HG03095 (cell line): ENCODE measurements around the gene TBC1D17.

Source experiments
- ATAC-seq: cut with Tn5 transposase; IDR thresholded peaks from one replicate; pipeline ENCODE4 v1.9.1; 2021; ENCODE audit warnings: moderate library complexity; ENCODE audit not compliant: unreplicated experiment

TBC1D17 gene

DNA sequence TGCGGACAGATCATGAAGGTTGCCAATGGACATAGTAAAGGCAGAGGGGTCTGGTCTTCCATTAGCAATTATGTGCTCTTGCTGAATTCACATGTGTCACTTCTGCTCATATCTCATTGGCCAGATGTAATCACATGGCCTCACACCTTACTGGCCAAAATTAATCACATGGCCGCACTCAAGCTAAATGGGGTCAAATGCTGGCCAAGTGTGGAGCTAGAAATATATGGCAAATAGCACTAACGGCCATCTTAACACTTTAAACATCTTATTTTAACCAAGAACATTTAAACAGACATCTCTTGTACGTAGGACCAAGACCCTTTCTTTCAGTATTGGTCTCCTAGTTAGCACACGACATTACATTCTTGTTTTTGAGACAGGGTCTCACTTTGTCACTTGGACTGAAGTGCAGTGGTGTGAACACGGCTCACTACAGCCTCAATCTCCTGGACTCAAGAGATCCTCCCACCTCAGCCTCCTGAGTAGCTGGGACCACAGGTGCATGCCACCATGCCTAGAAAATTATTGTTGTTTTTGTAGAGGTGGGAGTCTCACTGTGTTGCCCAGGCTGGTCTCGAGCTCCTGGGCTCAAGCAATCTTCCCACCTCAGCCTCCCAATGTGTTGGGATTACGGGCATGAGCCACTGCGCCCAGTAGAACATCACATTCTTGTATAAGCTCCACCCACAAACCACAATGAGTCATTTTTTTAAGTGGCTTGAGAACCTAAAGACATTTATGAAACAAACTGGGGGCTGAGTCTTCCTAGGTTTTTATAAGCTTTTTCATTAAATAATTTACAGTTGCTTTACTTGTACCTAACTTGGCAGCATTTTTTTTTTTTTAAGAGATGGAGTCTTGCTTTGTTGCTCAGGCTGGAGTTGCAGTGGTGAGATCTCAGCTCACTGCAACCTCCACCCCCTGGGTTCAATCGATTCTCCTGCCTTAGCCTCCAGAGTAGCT lies 29.5 kb upstream of the TBC1D17 start:
- no peak for ATAC-seq

DNA sequence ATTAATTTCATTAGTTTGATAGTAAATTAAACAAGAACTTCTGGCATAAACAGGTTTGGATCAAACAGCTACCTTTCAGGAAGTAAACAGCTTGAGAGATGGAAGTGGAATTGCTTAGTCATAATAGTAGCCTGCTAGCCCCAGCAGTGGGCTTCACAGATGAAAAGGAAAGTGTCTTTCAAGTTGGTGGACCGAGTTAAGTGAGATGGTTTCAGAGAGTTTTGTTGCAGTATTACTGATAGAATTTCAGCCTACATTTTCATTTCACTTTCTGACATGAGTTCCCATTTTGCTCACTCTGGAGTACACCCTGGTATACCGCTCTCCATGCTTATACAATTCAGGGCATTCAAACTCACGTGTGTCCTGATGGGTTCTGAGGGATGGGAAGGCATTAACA lies 28.6 kb upstream of the TBC1D17 start:
- ATAC-seq: no peak

DNA sequence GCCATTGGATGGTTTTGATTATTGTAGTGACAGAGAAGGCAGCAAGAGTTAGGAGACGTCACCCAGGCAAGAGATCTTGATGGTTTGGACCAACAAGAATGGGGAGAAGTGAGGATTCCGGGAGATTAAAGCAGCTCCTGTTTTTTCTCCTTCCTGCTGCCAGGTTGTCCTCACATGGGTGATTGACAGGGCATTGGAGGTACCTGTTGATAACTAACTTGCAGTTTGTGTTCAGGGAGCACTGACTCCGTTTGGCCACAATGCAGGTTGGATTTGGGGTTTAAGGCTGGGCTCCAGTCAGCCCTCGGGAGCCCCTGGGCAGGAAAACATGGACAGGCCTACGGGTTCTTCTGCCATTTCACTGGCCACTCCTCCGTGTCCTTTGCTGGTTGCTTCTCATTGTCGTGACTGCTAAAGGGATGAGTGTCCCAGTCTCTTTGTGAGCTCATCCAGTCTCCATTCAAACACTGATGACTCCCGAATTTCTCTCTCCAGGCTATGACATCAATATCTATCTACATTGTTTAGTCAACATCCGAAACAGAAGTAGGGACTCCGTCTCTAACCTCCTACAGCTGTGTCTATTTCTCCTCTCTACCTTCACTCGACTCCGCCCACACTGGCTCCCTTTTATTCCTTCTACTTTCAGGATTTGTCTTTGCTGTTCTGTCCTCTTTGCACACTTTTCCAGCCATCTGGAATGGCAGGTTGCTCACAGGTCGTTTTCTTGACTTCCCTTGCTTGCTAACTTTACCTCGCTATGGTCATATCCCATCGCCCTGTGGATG lies 27.9 kb upstream of the TBC1D17 start:
- ATAC-seq: no peak

DNA sequence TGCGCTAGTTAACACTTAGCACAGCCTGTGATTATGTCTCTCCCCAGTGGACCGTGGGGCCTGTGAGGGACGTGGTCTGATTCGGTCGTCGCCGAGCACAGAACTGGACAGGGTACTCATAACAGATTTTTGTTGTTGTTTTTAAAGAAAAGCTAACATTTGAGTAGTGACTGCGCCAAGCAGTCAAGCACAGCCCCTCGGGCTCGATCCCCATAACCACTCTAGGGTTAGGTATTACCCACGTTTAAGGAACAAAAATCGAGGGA lies 27.3 kb upstream of the TBC1D17 start:
- ATAC-seq: no peak

DNA sequence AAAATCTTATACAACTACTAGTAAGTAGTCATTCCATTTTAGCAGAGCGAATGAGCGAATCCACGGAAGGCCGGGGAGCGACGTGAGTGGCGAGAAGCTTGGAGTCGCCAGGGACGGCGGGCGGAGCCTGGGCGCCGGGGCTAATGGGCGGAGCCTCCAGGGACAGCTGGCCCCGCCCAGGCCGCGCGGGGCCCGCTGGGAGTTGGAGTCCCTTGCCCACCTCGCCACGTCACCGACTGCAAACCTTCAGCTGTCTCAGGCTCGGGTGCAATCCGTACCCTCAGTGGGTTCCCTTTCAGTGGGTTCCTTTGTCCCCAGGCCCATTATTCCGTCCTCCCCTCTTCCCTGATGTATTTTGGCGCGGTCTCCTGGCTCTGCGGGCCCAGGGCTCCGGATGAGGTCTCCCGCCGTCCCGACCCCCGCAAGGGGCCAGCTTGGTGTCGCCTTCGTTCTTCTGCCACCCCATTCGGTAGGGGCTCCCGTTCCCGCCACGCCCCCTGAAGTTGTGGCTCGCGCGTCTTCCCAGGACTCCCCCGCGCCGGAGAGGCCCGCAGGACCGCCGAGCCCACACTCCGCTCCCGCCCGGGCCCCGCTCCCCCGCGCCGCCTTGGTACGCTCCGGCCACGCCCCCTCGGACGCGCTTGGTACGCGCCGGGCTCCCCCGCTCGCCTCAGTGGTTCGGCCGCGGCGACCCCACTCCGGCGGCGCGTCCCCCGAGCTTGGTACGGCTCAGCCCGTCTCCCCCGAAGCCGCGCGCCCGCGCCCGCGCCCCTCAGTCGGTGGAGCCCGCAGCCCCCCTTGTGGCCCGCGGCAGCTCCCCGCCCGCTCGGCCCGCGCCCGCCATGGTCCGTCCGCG lies 26.8 kb upstream of the TBC1D17 start, which contains the start of gene PTOV1:
Gene PTOV1 (plus strand): TSS at position 673 of the 856 bp plus-strand sequence.
- peak; percentile 64 for ATAC-seq

DNA sequence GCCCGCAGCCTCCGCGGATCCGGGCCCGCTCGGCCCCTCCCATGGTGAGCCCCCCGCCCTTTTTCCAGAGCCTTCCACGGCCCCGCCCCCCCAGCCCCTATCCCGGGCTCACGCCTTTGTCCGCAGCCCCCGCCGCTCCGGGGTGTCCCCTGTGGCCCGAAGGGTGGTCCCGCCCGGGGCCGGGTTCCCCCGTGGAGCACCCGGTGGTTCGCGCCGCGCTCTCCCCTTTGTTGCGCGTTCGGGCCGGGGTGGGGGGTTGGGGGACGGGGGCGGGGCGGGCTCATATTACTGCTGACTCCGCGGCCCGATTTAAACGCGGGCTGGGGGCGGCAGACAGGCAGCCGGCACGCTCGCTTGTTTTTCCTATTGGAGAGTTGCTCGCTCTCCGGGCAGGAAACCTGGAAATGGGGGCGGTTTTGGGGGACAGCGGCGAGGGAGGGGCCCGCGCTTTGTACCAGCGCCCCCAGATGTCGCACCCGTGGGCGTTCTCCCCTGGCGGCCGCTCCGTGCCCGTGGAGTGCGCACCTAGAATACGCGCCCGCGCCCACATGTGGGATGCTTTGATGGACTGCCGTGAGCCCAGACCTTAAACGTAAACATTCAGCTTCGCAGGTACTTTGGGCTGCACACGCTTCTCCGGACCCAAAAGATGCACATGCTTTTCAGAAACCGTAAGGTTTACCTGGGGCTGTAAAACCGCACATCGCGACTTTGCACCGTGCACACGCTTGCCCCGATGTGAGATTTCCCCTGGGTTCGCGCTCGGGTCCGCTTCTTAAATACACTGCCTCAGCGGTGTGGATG lies 25.8 kb upstream of the TBC1D17 start:
- ATAC-seq: no peak

DNA sequence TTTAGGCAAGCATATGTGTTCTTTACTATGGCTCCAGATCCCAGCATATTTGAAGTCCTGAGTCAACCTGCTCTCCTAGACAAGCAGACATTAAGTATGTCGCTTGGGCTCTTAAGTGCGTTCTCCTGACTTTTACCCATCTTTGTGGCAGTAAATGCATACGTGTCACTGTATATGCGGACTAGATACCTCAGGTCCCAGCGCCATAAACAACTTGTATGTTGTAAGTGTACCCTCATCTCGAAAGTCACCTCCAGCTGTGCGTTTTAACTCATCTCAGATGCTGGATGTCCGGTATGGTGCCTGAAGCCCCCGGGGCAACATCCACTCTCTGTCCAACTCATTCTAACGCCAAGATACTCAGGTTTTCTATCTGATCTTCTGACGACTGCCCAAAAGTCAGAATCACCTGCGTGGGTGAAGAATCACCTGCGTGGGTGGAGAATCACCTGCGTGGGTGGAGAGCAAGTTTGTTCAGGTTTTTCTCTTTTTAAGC lies 24.8 kb upstream of the TBC1D17 start:
- no peak for ATAC-seq

DNA sequence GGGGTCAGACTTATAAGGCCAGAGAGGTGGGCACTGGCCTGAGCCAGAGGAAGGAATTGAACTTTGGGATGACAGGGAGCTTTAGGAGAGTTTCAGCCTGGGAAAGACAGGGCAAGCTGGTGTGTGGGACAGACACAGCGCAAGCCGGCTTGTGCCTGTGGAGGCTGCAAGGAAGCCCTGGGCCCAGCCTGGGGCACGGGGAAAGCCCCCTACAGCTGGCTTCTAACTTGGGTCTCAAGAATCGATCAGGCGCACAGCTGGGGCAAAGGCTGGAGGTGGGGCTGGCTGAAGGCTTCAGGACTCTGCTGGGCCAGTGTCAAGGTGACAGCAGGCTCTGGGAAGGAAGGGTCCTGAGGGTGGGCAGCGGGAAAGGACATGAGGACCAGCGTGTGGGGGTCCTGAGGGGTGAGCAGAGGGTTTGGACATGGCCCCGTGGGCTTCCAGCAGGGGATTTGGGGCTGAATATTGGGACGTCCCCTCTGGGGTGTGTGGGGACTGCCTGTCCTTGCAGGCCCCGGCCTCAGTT lies 23.6 kb upstream of the TBC1D17 start:
- ATAC-seq: no peak

DNA sequence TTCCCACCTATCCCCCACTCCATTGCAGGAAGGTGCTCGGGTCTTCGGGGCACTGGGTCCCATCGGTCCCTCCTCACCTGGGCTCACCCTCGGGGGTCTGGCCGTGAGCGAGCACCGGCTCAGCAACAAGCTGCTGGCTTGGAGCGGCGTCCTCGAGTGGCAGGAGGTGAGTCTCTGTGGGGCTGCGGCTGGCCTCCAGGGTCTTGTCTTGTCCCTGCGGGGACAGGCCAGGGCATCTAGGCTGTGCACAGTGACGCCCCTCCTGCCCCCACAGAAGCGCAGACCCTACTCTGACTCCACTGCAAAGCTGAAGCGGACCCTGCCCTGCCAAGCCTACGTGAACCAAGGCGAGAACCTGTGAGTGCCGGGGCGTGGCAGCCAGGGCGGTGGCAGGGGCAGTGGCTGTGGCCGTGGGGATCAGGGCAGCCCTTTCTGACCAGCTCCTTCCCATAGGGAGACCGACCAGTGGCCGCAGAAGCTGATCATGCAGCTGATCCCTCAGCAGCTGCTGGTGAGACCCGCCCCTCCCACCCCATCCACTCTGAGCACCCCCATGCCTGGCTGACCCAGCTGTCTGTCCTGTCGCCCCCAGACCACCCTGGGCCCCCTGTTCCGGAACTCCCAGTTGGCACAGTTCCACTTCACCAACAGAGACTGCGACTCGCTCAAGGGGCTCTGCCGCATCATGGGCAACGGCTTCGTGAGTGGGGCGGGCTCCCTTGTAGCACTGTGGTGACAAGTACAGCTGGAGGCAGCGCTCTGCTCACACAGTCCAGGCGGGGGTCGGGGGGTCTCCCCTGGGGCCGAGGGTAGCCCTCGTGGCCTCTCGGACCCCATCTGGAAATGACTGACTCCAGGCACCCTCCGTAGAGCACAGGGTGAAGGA lies 22.9 kb upstream of the TBC1D17 start:
- no peak for ATAC-seq

DNA sequence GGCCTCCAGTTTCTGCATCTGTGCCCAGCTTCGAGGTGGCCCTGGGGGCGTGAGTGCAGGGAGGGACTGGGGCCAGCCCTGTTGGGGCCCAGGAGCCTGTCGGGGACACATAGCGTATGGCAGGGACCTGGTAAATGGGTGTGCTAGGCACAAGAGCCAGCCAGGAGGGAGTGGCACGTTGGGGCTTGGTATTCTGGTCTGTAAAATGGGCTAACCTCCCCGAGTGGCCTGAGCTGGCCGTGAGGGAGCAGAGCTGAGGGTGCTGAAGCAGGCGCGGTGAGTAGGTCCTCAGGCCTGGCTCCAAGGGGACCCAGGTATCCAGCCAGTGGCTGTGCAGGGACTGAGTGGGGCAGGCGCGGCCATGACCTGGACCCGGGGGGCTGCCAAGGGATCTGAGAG lies 22.2 kb upstream of the TBC1D17 start:
- ATAC-seq: no peak

DNA sequence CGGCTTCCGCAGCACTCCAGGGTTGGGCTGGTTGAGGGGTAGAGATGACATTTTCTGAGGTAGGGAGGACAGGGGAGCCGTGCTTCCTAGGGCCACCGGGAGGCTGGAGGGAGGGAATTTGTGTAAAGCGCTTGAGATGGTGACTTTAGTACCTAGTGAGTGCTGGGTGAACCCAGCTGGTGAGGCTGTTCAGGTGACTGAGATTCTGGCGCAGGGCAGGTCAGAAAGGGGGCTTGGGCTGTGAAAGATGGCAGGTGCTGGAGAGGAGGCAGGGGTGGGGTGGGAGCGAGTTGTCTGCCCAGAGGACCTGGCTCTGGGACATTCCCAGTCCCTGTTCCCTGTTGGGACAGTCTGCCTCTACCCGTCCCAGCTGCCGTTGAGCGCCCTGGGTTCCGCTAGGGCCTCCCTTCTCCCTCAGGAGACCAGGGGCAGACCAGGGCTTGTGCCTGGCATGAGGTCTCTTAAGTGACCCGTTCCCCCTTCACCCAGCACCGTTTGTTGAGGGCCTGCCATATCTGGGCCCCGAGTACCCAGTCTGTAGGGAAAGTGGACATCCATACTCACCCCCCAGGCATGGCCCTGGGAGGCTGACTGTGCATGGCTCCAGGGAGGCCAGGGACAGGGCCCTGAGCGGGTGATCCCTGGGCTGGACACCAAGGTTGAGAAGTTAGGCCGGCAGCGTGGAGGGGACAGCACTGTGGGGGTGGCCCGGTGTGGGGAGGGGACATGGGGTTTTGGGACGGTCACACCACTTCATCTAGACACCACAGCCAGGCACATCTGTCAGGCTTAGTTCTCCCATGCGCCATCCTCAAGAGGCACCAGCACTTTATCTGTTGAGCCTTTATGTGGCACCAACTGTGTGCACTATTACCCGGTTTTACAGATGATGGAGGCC lies 21.6 kb upstream of the TBC1D17 start:
- no peak for ATAC-seq

DNA sequence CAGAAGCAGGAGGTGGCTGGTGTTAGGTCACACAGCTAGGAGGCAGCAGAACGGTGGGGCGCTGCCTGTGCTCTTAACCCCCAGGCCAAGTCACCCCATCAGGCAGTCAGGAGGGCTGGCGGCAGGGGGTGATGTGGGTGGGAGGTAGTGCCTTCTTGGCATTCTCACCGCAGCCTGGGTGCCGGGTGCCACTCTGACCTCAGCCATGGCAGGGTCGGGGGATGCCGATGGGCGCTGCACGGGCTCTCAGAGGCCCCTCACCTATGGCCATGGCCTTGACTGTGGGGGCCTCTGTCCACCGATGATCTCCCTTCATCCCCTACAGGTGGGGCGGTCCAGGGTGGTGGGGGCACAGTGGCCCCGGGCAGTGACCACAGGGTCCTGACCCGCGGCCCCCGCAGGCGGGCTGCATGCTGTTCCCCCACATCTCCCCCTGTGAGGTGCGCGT lies 20.9 kb upstream of the TBC1D17 start:
- ATAC-seq: no peak

DNA sequence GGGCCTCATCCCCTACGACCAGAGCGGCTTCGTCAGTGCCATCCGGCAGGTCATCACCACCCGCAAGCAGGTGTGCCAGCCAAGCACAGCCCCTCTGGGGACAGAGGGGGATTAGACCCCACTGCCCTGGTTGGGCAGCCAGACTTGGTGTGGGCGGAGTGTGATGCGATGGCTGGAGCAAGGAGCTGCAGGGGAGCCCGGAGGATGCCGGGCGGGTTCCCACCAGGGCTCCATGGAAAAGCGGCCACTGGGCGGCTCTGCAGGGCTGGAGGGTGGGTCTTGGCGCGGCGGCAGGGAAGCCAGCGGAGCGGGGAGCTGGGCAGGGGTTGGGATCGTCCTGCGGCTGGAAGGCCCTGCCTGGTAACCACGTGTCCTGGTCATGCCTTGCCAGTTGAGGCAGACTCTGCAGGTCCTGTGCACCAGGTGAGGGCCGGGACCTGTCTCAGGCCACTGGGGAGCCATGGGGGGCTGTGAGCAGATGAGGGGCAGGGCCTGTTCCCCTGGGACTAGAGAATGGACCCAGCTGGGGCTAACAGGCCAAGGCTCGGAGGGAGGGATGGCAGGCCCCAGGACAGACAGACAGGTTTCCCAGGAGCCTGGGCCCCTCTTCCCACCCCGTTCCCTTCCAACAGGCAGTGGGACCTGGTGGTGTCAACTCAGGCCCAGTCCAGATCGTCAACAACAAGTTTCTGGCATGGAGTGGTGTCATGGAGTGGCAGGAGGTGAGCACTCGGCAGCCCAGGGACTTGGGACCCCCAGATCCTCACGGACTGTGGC lies 20.3 kb upstream of the TBC1D17 start:
- no peak for ATAC-seq

DNA sequence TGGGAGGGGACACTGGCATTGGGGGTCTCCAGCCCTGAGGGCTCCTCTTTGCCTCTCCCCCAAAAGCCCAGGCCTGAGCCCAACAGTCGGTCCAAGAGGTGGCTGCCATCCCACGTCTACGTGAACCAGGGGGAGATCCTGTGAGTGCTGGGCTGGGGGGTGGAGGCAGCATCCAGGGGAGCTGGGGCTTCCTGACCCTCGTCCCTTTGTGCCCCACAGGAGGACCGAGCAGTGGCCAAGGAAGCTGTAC lies 19.7 kb upstream of the TBC1D17 start:
- no peak for ATAC-seq

DNA sequence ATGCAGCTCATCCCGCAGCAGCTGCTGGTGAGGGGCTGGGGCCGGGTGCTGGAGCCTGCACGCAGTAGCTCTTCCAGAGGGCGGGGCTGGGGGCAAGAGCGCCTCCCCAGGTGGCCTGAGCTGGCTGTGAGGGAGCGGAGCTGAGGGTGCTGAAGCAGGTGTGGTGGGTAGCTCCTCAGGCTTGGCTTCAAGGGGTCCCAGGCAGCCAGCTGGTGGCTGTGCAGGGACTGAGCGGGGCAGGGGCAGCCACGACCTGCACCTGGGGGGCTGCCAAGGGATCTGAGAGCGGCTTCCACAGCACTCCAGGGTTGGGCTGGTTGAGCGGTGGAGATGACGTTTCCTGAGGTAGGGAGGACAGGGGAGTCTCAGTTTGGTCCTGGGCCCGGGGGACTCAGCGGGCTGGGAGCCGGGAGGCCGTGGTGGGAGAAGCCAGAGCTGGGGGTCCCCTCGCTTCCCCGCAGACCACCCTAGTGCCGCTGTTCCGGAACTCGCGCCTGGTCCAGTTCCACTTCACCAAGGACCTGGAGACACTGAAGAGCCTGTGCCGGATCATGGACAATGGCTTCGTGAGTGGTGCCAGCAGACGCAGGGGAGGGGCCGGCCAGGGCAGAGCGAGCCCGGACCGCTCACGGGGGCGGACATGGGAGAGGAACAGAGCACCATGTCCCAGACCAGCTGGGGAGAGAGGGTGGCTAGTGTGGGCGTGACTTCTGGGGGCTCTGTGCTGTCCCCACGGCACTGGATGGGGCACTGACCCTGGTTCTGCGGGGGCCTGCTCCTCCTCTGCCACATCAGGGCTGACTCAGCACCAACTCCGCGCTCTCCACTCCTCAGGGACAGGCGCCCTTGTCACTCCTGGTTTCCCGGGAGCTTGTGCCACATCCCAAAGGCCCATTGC lies 19.2 kb upstream of the TBC1D17 start:
- no peak for ATAC-seq

DNA sequence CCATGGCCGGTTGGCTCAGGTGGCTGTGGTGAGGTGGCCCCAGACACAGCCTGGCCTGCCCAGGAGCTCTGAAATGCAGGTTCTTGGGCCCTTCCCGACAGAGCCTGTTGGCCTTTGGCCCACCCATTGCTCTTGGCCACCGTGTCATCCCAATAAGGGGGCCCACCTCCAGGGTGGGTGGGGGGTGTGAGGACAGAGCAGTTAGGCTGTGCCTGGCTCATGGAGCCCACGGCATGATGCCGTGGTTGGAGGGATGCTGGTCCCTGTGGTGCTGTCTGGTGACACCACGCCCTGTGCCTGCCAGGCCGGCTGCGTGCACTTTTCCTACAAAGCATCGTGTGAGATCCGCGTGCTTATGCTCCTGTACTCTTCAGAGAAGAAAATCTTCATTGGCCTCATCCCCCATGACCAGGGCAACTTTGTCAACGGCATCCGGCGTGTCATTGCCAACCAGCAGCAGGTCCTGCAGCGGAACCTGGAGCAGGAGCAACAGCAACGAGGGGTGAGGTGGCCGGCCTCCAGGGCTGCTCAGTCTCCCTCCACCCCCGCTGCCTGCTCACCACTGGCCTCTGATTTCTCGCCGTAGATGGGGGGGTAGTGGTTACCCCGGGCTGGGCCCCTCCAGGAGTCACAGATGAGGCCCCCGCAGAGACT lies 17.7 kb upstream of the TBC1D17 start:
- ATAC-seq: no peak
